GM21786 (cell line): Measurements from ENCODE around the gene HPN.
"Not testable (repeated sequence)": the region's sequence is repeated elsewhere in the genome, so short reads cannot be mapped to it uniquely, and the experiment has no call there.

Experiments used
- ATAC-seq: cut with Tn5 transposase; IDR thresholded peaks from one replicate; pipeline ENCODE4 v1.9.1; 2021; ENCODE audit not compliant: unreplicated experiment

Gene HPN

DNA sequence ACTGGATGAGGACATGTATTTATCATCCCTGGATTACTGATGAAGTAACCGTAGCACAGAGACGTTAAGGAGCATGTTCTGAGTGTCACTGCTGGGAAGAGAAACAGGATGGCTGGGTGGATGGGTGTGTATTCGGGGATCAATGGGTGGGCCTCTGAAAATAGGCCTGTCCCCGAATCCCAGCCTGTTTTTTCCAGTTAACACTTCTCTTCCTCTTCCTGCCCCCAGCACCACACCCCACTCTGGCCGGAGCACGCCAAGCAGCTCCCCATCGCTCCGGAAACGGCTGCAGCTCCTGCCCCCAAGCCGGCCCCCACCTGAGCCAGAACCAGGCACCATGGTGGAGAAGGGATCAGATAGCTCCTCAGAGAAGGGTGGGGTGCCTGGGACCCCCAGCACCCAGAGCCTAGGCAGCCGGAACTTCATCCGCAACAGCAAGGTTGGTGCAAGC is 32.6 kb upstream of the HPN start:
- ATAC-seq, result no peak

DNA sequence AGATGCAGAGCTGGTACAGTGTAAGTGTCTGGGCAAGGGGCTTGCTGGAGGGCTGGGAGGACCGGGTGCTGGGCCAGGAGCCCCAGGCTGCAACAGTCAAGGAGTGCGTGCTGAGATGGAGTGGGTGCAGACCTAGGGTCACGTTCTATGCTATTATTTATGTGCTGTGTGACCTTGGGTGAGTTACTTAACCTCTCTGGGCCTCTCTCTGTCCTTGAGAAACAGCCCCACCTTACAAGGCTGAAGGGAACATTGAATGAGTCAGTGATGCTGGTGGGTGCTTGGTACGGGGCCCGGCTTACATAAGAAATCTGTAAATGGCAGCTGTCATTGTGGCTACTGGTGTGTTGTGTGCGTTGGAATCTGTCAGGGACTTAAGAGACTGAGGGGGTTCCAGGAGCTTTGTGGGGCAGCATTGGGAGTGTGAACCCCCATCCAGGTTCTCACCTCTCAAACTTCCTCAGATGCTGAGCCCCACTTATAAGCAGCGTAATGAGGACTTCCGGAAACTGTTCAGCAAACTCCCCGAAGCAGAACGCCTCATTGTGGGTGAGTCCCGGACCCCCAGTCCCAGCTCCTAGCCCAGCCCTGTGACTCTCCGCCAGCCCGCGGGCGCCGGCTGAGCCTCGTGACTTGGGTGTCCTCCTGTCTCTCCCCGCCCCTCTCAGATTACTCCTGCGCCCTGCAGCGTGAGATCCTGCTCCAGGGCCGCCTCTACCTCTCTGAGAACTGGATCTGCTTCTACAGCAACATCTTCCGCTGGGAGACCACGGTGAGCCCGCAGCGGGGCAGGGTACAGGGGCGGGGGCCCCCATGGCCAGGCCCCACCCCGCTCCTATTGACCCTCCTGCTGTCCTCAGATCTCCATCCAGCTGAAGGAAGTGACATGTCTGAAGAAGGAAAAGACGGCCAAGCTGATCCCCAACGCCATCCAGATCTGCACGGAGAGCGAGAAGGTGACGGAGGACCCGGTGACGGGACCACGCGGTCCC is 31.8 kb upstream of the HPN start:
- no peak for ATAC-seq

DNA sequence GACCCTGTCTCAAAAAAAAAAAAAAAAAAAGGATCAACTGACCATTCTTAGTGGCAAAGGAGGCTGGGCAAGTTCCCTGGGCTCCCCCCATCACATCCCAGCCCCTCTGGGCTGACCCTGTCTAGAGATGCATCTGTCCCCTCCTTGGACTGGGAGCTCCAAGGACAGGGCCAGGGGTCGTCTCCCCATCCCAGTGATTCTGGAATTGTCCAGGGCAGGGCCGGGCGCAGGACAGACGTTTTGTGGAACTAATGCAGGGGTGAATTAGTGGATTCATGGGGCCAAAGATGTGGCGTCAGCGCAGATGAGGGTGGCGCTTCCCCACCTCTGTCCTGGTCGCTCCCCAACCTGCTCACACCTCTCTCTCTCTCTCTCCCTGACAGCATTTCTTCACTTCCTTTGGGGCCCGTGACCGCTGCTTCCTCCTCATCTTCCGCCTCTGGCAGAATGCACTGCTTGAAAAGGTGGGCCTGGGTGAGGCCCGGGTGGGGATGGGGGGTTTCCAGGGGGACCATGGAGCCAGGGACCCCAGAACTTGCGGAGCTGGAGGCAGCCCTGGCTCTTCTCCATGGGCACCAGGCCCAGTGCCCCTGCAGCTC is 30.3 kb upstream of the HPN start:
- no peak for ATAC-seq

DNA sequence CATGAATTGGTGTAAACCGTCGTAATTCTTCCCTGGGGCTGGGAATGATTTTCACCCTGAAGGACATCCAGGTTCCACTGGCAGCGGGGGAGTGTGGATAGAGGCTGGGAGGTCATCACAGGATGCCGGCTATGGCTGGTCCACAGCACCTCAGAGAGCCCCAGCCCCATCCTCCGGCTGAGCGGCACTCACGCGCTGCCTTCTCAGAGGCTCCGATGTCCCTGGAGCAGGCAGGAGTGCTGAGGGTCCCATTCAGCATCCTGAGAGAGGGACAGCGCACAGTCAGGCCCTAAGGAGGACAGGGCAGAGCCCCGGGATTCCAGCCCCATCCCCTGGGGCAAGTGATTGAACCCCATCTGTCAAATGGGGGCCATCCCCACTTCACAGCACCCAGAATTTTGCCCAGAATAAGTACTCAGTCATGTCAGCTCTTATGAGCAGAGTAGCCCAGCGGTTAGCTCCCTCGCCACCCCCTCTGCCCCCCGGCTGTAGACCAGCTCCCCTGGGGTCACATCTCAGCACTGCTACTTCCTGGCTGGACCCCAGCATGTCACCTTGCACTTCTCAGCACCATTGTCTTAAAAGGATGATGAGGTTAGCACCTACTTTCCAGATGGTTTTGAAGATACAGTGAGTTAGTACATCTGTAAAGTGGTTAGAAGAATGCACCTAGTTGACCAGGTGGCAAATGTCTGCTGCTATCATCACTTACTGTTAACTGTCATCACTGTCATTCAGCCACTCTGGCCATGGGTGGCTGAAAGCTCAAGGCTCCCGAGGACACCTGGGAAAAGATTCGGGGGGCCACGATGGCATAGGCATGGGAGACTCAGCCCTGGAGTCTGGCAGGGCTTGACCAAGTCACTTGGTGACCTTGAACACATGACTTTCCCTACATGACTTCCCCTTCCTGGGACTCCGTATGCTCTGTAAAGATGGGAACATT is 29.5 kb upstream of the HPN start:
- no peak for ATAC-seq

DNA sequence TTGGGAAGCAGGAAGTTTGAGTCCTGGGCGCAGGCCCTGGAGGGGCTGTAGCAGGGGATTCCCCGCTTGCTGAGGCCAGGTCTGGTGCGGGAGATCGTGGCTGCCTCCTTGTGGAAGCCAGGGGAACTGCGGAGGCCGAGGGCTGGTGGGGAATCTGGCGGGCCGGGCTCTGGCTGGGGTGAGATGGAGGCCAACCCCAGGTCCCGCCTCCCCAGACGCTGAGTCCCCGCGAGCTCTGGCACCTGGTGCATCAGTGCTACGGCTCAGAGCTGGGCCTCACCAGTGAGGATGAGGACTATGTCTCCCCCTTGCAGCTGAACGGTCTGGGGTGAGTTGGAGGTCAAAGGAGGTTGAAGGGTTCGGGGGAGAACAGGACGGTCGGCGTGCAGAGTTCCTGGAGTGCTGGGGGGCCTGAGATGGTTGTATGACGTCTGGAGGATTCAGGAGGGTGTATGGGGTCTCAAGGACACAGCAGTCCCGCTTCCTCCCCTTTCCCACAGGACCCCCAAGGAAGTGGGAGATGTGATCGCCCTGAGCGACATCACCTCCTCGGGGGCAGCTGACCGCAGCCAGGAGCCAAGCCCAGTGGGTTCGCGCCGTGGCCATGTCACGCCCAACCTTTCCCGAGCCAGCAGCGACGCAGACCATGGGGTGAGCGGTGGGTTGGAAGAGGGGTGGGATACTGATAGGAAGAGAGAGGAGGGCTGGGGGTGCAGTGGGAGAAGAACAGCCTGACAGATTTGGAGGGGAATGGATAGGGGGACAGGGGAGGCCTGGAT is 28.3 kb upstream of the HPN start:
- ATAC-seq, result no peak

DNA sequence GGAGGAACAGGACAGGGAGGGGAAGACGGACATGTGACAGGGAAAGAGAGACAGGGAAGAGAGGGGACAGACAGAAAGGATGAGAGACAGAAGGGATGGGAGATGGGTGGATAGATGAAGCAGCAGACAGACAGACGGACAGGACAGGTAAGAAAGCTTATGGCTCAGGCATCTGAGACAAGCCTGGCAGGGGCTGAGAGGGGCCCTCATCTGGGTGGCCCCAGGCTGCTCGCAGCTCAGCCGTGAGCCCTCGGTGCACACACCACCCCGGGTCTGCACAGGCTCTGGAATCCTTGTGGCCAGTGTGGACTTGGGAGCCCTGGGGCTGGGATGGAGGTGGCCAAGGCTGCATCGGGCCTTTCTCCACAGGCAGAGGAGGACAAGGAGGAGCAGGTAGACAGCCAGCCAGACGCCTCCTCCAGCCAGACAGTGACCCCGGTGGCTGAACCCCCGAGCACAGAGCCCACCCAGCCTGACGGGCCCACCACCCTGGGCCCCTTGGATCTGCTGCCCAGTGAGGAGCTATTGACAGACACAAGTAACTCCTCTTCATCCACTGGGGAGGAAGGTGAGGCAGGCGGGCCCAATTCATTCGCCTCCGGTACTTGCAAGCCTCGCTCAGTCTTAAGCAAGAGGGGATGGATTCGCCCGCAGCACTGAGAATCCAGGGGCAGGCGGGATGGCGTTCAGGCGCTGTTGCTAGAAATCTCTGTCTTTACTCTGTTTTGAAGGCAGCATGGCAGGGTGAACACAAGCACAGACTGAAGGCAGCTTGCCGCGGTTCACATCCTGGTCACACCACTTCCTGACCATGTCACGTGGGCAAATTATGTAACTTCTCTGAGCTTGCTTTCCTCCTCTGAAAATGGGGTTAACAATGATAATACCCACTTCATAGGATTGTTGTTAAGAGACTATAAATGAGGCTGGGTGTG is 27.4 kb upstream of the HPN start:
- ATAC-seq, result no peak

DNA sequence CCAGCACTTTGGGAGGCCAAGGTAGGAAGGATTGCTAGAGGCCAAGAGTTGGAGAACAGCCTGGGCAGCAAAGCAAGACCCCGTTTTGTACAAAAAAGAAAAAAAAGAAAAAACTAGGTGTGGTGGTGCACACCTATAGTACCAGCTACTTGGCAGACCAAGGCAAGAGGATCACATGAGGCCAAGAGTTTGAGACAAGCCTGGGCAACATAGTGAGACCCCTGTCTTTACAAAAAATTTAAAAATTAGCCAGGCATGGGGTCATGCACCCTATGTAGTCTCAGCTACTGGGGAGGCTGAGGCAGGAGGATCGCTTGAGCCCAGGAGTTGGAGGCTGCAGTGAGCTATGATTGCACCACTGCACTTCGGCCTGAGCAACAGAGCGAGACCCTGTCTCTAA is 26.7 kb upstream of the HPN start:
- not testable (repeated sequence) for ATAC-seq

DNA sequence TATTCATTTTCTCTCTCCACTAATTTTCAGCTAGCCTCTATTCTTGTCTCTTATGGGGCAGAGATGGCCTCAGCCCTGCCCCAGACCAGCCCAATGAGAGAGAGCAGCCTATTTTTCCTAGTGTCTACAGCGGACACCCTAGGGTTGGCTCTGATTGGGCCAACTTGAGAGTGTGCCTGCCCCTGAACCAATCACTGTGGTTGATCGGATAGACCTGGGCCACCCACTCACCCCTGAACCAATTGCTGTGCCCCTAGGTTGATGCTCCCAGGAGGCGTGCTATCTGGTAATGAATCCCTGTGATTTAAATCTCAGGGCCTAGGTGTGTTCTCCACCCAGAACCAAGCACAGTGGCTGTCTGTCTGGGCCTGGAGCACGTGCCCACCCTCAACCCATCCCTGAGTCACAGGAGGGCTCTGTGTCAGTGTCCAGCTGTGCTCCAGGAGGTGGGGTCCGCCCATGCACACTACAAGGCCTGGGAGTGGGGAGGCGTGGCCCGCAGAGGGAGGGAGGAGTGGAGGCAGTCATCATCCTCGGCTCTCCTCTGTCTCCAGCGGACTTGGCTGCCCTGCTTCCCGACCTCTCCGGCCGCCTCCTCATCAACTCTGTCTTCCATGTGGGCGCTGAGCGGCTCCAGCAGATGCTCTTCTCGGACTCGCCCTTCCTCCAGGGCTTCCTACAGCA is 26.1 kb upstream of the HPN start:
- no peak for ATAC-seq

DNA sequence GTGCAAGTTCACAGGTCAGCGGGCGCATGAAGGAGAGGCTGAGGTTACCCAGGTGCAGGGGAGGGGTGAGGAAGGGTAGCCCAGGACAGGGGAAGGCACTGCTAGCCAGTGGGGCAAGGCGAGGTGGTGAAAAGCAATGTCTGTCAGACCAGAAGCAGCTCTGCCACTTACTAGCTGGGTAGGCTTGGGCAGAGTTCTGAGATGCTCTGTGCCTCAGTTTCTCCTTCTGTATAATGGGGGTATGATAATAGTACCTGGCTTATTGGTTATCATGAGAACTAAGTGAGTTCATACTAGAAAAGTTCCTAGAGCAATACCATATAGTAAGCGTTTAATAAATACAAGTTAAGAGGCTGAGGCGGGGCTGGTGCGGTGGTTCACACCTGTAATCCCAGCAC is 25.6 kb upstream of the HPN start:
- no peak for ATAC-seq

DNA sequence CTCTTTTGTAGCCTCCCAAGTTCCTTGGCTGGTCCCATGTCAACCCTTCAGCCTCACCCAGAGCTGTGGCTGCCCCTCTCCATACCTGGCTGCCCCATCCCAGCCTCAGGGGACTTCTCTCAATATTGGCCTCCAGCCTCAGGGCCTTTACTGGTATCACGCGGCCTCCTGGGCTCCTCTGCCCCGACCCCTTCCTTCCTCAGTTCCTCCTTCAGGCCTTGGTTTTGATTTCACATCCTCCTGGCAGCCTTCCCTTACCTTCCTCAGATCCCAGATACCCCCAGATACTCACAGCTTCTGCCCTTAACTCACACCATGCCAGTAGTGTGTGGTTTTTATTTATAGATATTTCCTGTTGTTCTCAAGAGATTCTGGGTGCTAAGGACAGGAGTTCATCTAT is 24.0 kb upstream of the HPN start:
- no peak for ATAC-seq

DNA sequence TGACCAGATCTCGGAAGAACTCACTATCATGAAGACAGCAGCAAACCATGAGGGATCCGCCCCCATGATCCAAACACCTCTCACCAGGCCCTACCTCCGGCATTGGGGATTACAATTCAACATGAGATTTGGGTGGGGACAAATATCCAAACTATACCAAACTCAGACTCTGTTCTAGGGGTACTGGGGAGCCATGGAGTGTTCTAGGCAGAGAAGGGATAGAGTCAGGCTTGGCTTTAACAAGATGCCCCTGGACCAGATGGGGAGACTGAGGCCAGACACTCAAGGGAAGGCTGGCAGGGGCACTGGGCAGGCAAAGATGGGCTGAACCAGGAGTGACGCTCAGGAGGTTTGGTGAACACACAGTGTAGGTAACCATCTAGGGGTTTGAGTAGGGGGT is 23.1 kb upstream of the HPN start:
- no peak for ATAC-seq

DNA sequence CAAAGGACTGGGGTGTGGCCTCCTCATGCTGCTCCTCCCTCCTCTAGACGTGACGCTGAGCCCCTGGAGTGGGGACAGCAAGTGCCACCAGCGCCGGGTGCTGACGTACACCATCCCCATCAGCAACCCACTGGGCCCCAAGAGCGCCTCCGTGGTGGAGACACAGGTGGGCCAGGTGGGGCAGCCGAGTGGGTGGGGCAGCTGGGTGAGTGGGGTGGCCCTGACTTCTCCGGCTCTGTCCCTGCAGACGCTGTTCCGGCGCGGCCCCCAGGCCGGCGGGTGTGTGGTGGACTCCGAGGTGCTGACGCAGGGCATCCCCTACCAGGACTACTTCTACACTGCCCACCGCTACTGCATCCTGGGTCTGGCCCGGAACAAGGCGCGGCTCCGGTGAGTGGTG is 22.4 kb upstream of the HPN start:
- no peak for ATAC-seq

DNA sequence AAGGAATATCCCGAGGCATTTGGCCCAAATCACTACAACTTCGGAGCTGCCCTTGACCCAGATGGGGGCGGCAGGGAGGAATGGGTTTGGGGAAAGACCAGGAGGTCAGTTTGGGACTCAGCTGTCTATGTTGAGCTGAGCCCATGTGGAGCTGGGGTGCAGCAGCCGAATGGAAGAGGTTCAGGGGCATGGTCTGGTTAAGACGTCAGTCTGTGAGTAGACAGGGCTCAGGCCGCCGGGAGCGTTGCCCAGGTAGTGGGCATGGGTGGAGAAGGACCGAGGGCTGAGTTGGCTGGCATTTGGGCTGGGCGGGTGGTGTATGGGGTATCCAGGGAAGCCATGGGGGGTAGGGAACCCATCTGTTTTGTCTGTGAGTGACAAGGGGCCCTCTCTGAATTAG is 20.5 kb upstream of the HPN start:
- ATAC-seq, result no peak

DNA sequence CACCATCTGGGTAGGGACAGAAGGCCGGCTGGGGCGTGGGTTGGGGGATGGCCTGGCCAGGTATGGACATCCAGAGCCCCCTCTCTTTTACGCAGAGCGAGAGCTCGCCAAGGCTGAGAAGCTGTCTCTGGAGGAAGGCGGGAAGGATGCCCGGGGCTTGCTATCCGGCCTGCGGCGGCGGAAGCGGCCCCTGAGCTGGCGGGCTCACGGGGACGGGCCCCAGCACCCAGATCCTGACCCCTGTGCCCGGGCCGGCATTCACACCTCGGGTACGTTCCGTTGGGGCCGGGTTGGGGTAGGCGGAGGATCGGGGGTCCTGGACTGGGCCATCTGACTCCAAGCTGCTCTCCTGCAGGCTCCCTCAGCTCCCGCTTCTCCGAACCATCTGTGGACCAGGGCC is 19.9 kb upstream of the HPN start:
- ATAC-seq, result no peak

DNA sequence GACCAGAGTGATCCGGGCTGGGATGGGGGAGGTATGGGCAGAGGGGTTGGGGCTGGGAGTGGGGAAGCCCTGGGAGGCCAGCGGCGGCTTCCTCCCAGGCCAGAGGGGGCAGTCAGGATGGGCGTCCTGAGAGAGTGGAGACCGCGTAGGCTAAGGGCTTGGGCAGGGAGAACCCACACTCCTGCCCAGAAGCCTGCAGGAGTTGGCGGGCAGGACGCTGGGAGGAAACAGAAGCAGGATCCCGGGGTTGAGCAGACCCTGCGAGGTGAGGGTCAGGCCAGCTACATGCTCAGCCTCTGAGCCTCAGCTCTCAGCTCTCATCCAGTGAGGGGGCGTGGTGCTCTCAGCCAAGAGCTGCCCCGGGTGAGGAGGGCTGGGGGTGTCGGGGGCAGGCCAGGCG is 19.1 kb upstream of the HPN start:
- no peak for ATAC-seq

DNA sequence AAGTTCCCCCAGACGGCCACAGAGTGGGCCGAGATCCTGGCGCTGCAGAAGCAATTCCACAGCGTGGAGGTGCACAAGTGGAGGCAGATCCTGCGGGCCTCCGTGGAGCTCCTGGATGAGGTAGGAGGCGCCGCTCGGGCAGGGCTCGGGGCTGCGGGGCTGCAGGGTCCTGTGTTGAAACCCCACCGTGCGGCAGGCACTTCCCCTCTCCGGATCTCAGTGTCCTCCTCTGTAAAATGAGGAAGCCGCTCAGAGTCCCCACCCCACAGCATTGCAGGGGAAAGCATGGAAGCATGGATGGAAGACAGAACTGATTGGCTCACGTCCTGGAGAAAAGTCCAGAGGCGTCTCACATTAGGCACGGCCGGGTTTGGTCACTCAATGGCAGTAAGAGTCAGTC is 18.1 kb upstream of the HPN start:
- no peak for ATAC-seq

DNA sequence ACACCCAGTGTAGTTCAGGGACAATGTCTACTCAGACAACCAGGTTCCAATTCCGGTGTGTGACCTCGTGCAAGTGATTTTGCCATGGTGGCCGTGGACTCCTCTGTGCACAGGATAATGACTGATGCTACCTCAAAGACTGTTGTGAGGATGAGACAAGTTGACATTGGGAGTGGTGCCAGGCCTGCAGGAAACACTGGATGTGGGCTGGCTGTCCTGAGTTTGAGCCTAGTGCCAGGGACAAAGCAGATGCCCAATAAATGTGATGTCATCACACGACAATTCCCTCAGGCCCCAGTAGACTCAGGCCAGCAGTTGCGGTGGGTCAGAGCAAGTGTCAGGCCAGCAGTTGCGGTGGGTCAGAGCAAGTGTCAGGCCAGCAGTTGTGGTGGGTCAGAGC is 17.4 kb upstream of the HPN start:
- ATAC-seq, result no peak

DNA sequence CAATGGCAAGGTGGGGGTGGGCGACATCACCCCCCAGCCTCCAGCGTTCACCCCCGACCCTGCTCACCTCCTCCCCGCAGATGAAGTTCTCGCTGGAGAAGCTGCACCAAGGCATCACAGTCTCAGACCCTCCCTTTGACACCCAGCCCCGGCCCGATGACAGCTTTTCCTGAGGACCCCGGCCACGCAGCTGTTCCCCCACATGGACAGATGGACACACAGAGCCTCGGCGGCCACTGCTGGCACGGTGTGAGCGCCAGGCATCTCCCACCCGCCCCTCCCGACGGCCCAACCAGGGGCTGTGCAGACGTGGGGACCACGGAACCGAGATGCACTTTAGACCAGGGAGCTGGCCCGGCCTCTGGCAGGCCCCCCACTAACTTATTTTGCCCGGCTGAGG is 15.6 kb upstream of the HPN start:
- ATAC-seq, result no peak

DNA sequence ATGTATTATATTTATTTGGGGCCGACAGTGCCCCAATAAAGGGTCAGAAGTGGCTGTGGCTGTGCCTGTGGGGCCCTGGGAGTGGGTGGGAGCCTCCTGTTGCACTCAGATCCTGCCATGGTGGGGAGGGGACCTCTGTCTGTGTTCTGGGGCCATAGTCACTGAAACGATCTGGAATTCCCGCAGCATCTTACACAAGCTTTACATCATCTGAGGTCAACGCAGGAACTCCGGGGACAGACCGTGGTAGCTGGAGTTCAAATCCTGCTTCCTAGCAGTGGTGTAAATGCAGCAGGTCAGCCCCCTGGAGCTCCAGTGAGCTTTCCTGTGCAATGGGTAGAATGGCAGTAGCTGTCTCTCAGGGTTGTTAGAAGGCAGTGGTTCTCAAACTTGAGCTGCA is 15.1 kb upstream of the HPN start:
- no peak for ATAC-seq
